HEK293 (cell line): ENCODE results near the gene TMCC1.

Experiments used
- CTCF ChIA-PET: fragments of 350-600 bp; formaldehyde crosslinking; extraction: SDS; loops from one replicate; lab custom pipeline; 2021; ENCODE audit warnings: antibody characterized with exemption; lab: Yijun Ruan, JAX
- POLR2A ChIA-PET: fragments of 300-600 bp; formaldehyde crosslinking; extraction: SDS; loops from one replicate; lab custom pipeline; 2020; ENCODE audit warnings: antibody characterized with exemption, inconsistent platforms; lab: Yijun Ruan, JAX
- H3K27ac ChIP-seq: fragments of 200-500 bp; sonication (Bioruptor generic); 2 replicates; pipeline ENCODE4 v1.5.1; 2014; ENCODE audit warnings: low read depth, low read length, control low read depth, inconsistent platforms; ENCODE audit errors: extremely low read depth
- H3K36me3 ChIP-seq, 2 experiments: fragments of 200-500 bp in 1 of 2; sonication (Bioruptor generic) in 1 of 2; 1 replicate in 1 of 2; 2 replicates in 1 of 2; pipeline ENCODE4 v1.5.1; 2014 to 2017; ENCODE audit warnings: inconsistent platforms in 2 of 2, low read length in 2 of 2; ENCODE audit not compliant: control insufficient read depth in 2 of 2, insufficient read depth in 1 of 2
- H3K4me1 ChIP-seq: fragments of 200-500 bp; sonication (Bioruptor generic); 2 replicates; pipeline ENCODE4 v1.5.1; 2014; ENCODE audit warnings: mild to moderate bottlenecking, low read length, inconsistent platforms; ENCODE audit not compliant: control insufficient read depth, insufficient read depth
- H3K4me3 ChIP-seq: 2 replicates; pipeline ENCODE4 v1.5.1; 2011; ENCODE audit warnings: low read depth, mild to moderate bottlenecking, control low read depth, low read length, moderate library complexity
- H3K9me3 ChIP-seq: fragments of 200-500 bp; sonication (Bioruptor generic); 2 replicates; pipeline ENCODE4 v1.5.1; 2014; ENCODE audit warnings: low read depth, low read length, inconsistent platforms; ENCODE audit not compliant: control insufficient read depth, insufficient read depth
- ATF2 ChIP-seq: fragments of 450-650 bp; formaldehyde crosslinking; IDR thresholded peaks from 2 replicates; pipeline ENCODE4 v1.5.1; 2016; ENCODE audit warnings: missing biosample characterization, missing genetic modification characterization, low read depth
- EGR2 ChIP-seq: fragments of 450-650 bp; formaldehyde crosslinking; IDR thresholded peaks from 2 replicates; pipeline ENCODE4 v1.5.1; 2016; ENCODE audit warnings: low read depth, missing biosample characterization, missing genetic modification characterization
- GLI2 ChIP-seq: fragments of 450-650 bp; formaldehyde crosslinking; IDR thresholded peaks from 2 replicates; pipeline ENCODE4; 2017; ENCODE audit warnings: missing biosample characterization, missing genetic modification characterization, low read depth, borderline replicate concordance
- OVOL3 ChIP-seq: fragments of 450-650 bp; formaldehyde crosslinking; IDR thresholded peaks from 2 replicates; pipeline ENCODE4 v1.5.1; 2016; ENCODE audit warnings: missing biosample characterization, missing genetic modification characterization
- RBAK ChIP-seq: fragments of 450-650 bp; formaldehyde crosslinking; IDR thresholded peaks from 2 replicates; pipeline ENCODE4 v1.5.1; 2016; ENCODE audit warnings: missing biosample characterization, missing genetic modification characterization
- TSHZ1 ChIP-seq: fragments of 450-650 bp; formaldehyde crosslinking; IDR thresholded peaks from 2 replicates; pipeline ENCODE4 v1.5.1; 2016; ENCODE audit warnings: missing biosample characterization, missing genetic modification characterization, borderline replicate concordance
- ZBTB7A ChIP-seq: fragments of 450-650 bp; formaldehyde crosslinking; IDR thresholded peaks from 2 replicates; pipeline ENCODE4 v1.5.1; 2016; ENCODE audit warnings: low read depth, missing biosample characterization, missing genetic modification characterization
- ZEB2 ChIP-seq: fragments of 450-650 bp; formaldehyde crosslinking; IDR thresholded peaks from 2 replicates; pipeline ENCODE4 v1.5.1; 2016; ENCODE audit warnings: missing biosample characterization, missing genetic modification characterization
- ZFHX2 ChIP-seq: fragments of 450-650 bp; formaldehyde crosslinking; conservative IDR thresholded peaks from 2 replicates; pipeline ENCODE4 v1.5.1; 2016; ENCODE audit warnings: missing biosample characterization, missing genetic modification characterization
- ZNF202 ChIP-seq: fragments of 450-650 bp; formaldehyde crosslinking; IDR thresholded peaks from 2 replicates; pipeline ENCODE4 v1.5.1; 2016; ENCODE audit warnings: missing biosample characterization, missing genetic modification characterization, borderline replicate concordance
- ZNF221 ChIP-seq: fragments of 450-650 bp; formaldehyde crosslinking; IDR thresholded peaks from 2 replicates; pipeline ENCODE4 v1.5.1; 2017; ENCODE audit warnings: missing biosample characterization, missing genetic modification characterization, borderline replicate concordance
- ZNF280C ChIP-seq: fragments of 450-650 bp; formaldehyde crosslinking; IDR thresholded peaks from 2 replicates; pipeline ENCODE4 v1.5.1; 2016; ENCODE audit warnings: missing biosample characterization, missing genetic modification characterization
- ZNF423 ChIP-seq: fragments of 450-650 bp; formaldehyde crosslinking; IDR thresholded peaks from 2 replicates; pipeline ENCODE4 v1.5.1; 2016; ENCODE audit warnings: missing biosample characterization, missing genetic modification characterization
- ZNF513 ChIP-seq: fragments of 450-650 bp; IDR thresholded peaks from 2 replicates; pipeline ENCODE4 v1.5.1; 2018; ENCODE audit warnings: missing biosample characterization, missing genetic modification characterization
- ZNF529 ChIP-seq: fragments of 450-650 bp; formaldehyde crosslinking; IDR thresholded peaks from 2 replicates; pipeline ENCODE4 v1.5.1; 2017; ENCODE audit warnings: missing genetic modification characterization, missing biosample characterization; ENCODE audit not compliant: insufficient replicate concordance
- ZNF585B ChIP-seq: fragments of 450-650 bp; formaldehyde crosslinking; IDR thresholded peaks from 2 replicates; pipeline ENCODE4 v1.5.1; 2016; ENCODE audit warnings: missing biosample characterization, missing genetic modification characterization
- ZNF629 ChIP-seq: fragments of 450-650 bp; formaldehyde crosslinking; IDR thresholded peaks from 2 replicates; pipeline ENCODE4 v1.5.1; 2017; ENCODE audit warnings: missing biosample characterization, missing genetic modification characterization
- ZNF701 ChIP-seq: fragments of 450-650 bp; formaldehyde crosslinking; IDR thresholded peaks from 2 replicates; pipeline ENCODE4 v1.5.1; 2016; ENCODE audit warnings: missing biosample characterization, missing genetic modification characterization
- ZNF707 ChIP-seq: fragments of 450-650 bp; formaldehyde crosslinking; IDR thresholded peaks from 2 replicates; pipeline ENCODE4 v1.5.1; 2016; ENCODE audit warnings: missing biosample characterization, missing genetic modification characterization

Gene TMCC1

GRCh38 chr3:129620828-129621559, 272.5 kb downstream of the TMCC1 start:
- H3K36me3 ChIP-seq, result no peaks in the 10 kb centered on the region
- no peak for TF ChIP-seq ZNF629 (tag by site-specific recombination)
- no peak for TF ChIP-seq ZNF701 (tag by site-specific recombination)
- no peak for TF ChIP-seq EGR2
- TF ChIP-seq ZNF585B, result no peak
- no peak for TF ChIP-seq RBAK (tag by site-specific recombination)
- TF ChIP-seq ZNF221 (tag by site-specific recombination), result no peak
- no peak for TF ChIP-seq ZNF423 (tag by site-specific recombination)
- no peak for TF ChIP-seq TSHZ1 (tag by site-specific recombination)
- TF ChIP-seq GLI2 (tag by site-specific recombination), result no peak
- TF ChIP-seq ZNF202 (tag by site-specific recombination), result no peak
- TF ChIP-seq ZNF707 (tag by site-specific recombination), result no peak
- no peak for TF ChIP-seq ATF2 (tag by site-specific recombination)
- no peak for TF ChIP-seq ZNF280C (tag by site-specific recombination)
- TF ChIP-seq OVOL3 (tag by site-specific recombination), result no peak
- no peak for TF ChIP-seq ZNF529 (tag by site-specific recombination)
- TF ChIP-seq ZNF513, result no peak
- TF ChIP-seq ZFHX2 (tag by site-specific recombination), result no peak
- TF ChIP-seq ZBTB7A (tag by site-specific recombination), result no peak
- no peak for TF ChIP-seq ZEB2 (tag by site-specific recombination)
- no peaks in the 10 kb centered on the region for H3K4me1 ChIP-seq
- no peaks in the 10 kb centered on the region for H3K9me3 ChIP-seq
- POLR2A ChIA-PET, result no interaction called here
- H3K27ac ChIP-seq, result no peak overlapping the region
- CTCF ChIA-PET, result no interaction called here
- no peak overlapping the region for H3K4me3 ChIP-seq
